ENCODE data around the gene EPS8L1. TPM values are rescaled to one million over a fixed set of nuclear protein-coding genes. Genes with fewer than 3 reads are reported as not detected.

EPS8L1 gene
- total RNA-seq, 1 experiment from 2014 or later, result 3.5 TPM

DNA sequence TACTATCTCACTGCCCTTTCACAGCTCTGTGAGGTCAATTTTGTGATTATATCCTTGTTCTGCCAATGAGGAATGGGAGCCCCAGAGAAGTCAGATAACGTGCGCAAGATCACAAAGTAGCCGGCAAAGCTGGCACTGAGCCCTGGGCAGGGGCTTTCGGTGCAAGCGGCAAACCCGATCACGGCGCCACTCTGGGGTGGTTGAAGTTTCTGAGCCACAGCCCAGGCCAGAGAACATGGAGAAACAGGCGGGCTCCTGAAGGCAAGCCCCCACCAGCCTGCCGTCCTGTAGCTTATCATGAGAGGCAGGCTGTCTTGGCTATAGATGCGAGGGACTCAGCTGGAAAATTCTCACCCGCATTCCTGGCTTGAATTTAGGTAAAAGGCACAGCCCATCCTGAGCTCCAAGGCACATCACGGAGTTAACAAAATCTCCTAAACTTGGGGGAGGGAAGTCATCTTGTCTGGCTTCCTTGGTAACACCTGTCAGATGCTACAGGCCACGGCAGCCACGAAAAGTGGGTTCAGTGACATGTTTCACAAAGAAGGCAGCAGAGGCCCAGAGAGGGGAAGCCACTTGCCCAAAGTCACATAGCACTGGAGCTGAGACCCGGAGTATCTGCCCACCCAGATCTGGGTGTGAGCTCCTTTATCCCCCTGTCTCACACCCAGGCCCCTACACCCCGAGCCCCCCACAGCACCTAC is 60.9 kb downstream of the EPS8L1 start:
- no peak overlapping the region for H3K4me3 ChIP-seq
- no peak for DNase-seq (ENCODE audit: low read depth in 1 of 2, low spot score in 2 of 2)
- no peak overlapping the region for H3K27ac ChIP-seq
- H3K36me3 ChIP-seq, result no peaks in the 10 kb centered on the region
- no peaks in the 10 kb centered on the region for H3K9me3 ChIP-seq (replicated peaks)
- H3K4me1 ChIP-seq (replicated peaks), result no peaks in the 10 kb centered on the region
- peaks cover 38% of the 10 kb centered on the region for H3K27me3 ChIP-seq (replicated peaks)

Other genes starting within 250 kb of the EPS8L1 start
- not detected in 2 replicates for gene KIR2DS4, start 243.2 kb upstream of the EPS8L1 start, total RNA-seq (2014; rRNA removed; shearing (Covaris generic))
- not detected in 2 replicates for gene KIR3DL2, start 225.4 kb upstream of the EPS8L1 start, total RNA-seq (2014; rRNA removed; shearing (Covaris generic))
- gene FCAR, start 201.6 kb upstream of the EPS8L1 start, total RNA-seq (2014; rRNA removed; shearing (Covaris generic)), result not detected in 2 replicates
- gene NCR1, start 169.7 kb upstream of the EPS8L1 start, total RNA-seq (2014; rRNA removed; shearing (Covaris generic)), result not detected in 2 replicates
- not detected in 2 replicates for gene NLRP7, start 128.3 kb upstream of the EPS8L1 start, total RNA-seq (2014; rRNA removed; shearing (Covaris generic))
- gene NLRP2, start 109.5 kb upstream of the EPS8L1 start, total RNA-seq (2014; rRNA removed; shearing (Covaris generic)), result not detected in 2 replicates
- gene GP6, start 37.6 kb upstream of the EPS8L1 start, total RNA-seq (2014; rRNA removed; shearing (Covaris generic)), result not detected in 2 replicates
- gene RDH13, start 12.7 kb upstream of the EPS8L1 start, total RNA-seq (2014; rRNA removed; shearing (Covaris generic)), result 3.7 and 7.1 TPM in 2 replicates
- gene PPP1R12C, start 41.8 kb downstream of the EPS8L1 start, total RNA-seq (2014; rRNA removed; shearing (Covaris generic)), result 72.7 and 82.4 TPM in 2 replicates
- gene TNNT1, start 73.3 kb downstream of the EPS8L1 start, total RNA-seq (2014; rRNA removed; shearing (Covaris generic)), result 0.34 and 3.4 TPM in 2 replicates
- not detected in 2 replicates for gene TNNI3, start 81.9 kb downstream of the EPS8L1 start, total RNA-seq (2014; rRNA removed; shearing (Covaris generic))
- 0.18 and 3.2 TPM in 2 replicates for gene DNAAF3, start 90.7 kb downstream of the EPS8L1 start, total RNA-seq (2014; rRNA removed; shearing (Covaris generic))
- gene SYT5, start 104.4 kb downstream of the EPS8L1 start, total RNA-seq (2014; rRNA removed; shearing (Covaris generic)), result not detected in 2 replicates
- 1.4 and 2.0 TPM in 2 replicates for gene PTPRH, start 133.6 kb downstream of the EPS8L1 start, total RNA-seq (2014; rRNA removed; shearing (Covaris generic))
- 0.94 and 1.8 TPM in 2 replicates for gene TMEM86B, start 152.9 kb downstream of the EPS8L1 start, total RNA-seq (2014; rRNA removed; shearing (Covaris generic))
- gene PPP6R1, start 183.1 kb downstream of the EPS8L1 start, total RNA-seq (2014; rRNA removed; shearing (Covaris generic)), result 33.6 and 48.0 TPM in 2 replicates
- 43.5 and 51.4 TPM in 2 replicates for gene HSPBP1, start 204.2 kb downstream of the EPS8L1 start, total RNA-seq (2014; rRNA removed; shearing (Covaris generic))
- gene BRSK1, start 208.1 kb downstream of the EPS8L1 start, total RNA-seq (2014; rRNA removed; shearing (Covaris generic)), result 8.5 and 10.3 TPM in 2 replicates
- gene TMEM150B, start 249.5 kb downstream of the EPS8L1 start, total RNA-seq (2014; rRNA removed; shearing (Covaris generic)), result not detected in 2 replicates